ENCODE measurements around the gene DGKB.

The DGKB gene

DNA sequence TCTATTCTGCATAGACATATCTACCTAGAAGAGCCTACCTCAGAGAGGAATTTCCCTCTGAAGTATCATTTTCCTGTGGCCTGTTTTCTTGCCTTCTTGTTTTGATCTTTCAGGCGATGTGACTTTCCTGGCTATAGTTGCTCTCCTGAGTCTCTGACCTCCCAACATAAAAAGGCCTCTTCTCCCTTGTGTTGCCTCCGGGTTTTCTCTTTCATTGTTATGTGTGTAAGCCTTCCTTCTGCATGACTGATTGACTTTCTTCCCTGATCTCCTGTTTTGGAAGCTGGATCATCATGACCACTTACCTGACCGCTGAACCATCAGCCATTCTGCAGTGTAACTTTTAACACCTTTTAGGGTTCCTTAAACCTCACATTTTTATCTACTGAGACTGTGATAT, 471.6 kb downstream of the DGKB start:
- Histone ChIP-seq H3K4me1 (ENCODE audit: low read length) (no peaks in the 10 kb centered on the region), H2AFZ (ENCODE audit: low read length) (no peak overlapping the region)

DNA sequence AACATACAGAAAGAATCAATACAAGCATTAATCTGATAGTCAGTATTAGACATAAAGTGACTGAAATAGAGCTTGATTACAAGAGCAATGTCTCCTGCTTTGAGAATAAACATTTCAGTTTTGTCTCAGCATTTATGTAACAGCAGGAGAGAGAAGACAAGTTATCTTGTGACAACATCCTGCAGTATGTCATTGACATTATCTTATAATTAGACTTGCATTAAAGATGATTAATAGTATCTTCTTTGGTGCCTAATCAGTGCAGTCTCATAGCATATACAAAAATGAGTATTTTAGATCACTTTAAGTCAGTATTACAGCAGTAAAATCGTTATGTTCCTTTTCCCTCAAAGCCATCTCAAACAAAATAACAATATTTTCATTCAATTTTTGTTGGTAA, 477.0 kb downstream of the DGKB start:
- H2AFZ ChIP-seq (ENCODE audit: low read length) = no peak overlapping the region
- no peaks in the 10 kb centered on the region for H3K79me2 ChIP-seq (ENCODE audit: low read length)
- H3K27me3 ChIP-seq (replicated peaks; ENCODE audit: insufficient read depth, low read length) = no peaks in the 10 kb centered on the region
- no peaks in the 10 kb centered on the region for H3K9me2 ChIP-seq (replicated peaks; ENCODE audit: insufficient read depth, low read length)
- no peaks in the 10 kb centered on the region for H3K4me1 ChIP-seq (ENCODE audit: low read length)
- no peak overlapping the region for H3K9ac ChIP-seq (ENCODE audit: low read length)
- H3K4me2 ChIP-seq (ENCODE audit: low read depth, low read length) = no peak overlapping the region
- H3K27ac ChIP-seq (ENCODE audit: low read length) = no peak overlapping the region
- H3F3A ChIP-seq (ENCODE audit: insufficient read depth, low read length) = no peaks in the 10 kb centered on the region
- H3K36me3 ChIP-seq (replicated peaks; ENCODE audit: insufficient read depth, low read length) = no peaks in the 10 kb centered on the region
- DNase-seq = no peak
- no peak for TF ChIP-seq EZH2 (optimal IDR thresholded peaks at IDR 0.05; ENCODE audit: low read depth, low read length)
- TF ChIP-seq, protein P1, sequence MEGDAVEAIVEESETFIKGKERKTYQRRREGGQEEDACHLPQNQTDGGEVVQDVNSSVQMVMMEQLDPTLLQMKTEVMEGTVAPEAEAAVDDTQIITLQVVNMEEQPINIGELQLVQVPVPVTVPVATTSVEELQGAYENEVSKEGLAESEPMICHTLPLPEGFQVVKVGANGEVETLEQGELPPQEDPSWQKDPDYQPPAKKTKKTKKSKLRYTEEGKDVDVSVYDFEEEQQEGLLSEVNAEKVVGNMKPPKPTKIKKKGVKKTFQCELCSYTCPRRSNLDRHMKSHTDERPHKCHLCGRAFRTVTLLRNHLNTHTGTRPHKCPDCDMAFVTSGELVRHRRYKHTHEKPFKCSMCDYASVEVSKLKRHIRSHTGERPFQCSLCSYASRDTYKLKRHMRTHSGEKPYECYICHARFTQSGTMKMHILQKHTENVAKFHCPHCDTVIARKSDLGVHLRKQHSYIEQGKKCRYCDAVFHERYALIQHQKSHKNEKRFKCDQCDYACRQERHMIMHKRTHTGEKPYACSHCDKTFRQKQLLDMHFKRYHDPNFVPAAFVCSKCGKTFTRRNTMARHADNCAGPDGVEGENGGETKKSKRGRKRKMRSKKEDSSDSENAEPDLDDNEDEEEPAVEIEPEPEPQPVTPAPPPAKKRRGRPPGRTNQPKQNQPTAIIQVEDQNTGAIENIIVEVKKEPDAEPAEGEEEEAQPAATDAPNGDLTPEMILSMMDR (IDR thresholded peaks at IDR 0.05; ENCODE audit: low read length) = no peak
- TF ChIP-seq EZH2phosphoT487 (IDR thresholded peaks at IDR 0.05; ENCODE audit: low read length) = no peak
- no peak overlapping the region for H3K4me3 ChIP-seq (ENCODE audit: low read length)
- H3K9me3 ChIP-seq (replicated peaks; ENCODE audit: insufficient read depth, low read length) = no peaks in the 10 kb centered on the region
- no peaks in the 10 kb centered on the region for H4K20me1 ChIP-seq (ENCODE audit: insufficient read depth, low read length)

More for the DNA sequence above, 471.6 kb downstream of the DGKB start:
- H3K9me2 ChIP-seq (replicated peaks; ENCODE audit: insufficient read depth, low read length) = no peaks in the 10 kb centered on the region
- no peaks in the 10 kb centered on the region for H3K27me3 ChIP-seq (replicated peaks; ENCODE audit: insufficient read depth, low read length)
- DNase-seq = no peak
- H3K79me2 ChIP-seq (ENCODE audit: low read length) = no peaks in the 10 kb centered on the region
- no peak overlapping the region for H3K9ac ChIP-seq (ENCODE audit: low read length)
- no peaks in the 10 kb centered on the region for H3F3A ChIP-seq (ENCODE audit: insufficient read depth, low read length)
- H3K27ac ChIP-seq (ENCODE audit: low read length) = no peak overlapping the region
- H3K9me3 ChIP-seq (replicated peaks; ENCODE audit: insufficient read depth, low read length) = no peaks in the 10 kb centered on the region
- H4K20me1 ChIP-seq (ENCODE audit: insufficient read depth, low read length) = no peaks in the 10 kb centered on the region
- no peaks in the 10 kb centered on the region for H3K36me3 ChIP-seq (replicated peaks; ENCODE audit: insufficient read depth, low read length)
- no peak overlapping the region for H3K4me3 ChIP-seq (ENCODE audit: low read length)
- no peak overlapping the region for H3K4me2 ChIP-seq (ENCODE audit: low read depth, low read length)
- TF ChIP-seq EZH2 (optimal IDR thresholded peaks at IDR 0.05; ENCODE audit: low read depth, low read length) = no peak
- TF ChIP-seq, protein P1 (IDR thresholded peaks at IDR 0.05; ENCODE audit: low read length) = no peak
- TF ChIP-seq EZH2phosphoT487 (IDR thresholded peaks at IDR 0.05; ENCODE audit: low read length) = no peak

DNA sequence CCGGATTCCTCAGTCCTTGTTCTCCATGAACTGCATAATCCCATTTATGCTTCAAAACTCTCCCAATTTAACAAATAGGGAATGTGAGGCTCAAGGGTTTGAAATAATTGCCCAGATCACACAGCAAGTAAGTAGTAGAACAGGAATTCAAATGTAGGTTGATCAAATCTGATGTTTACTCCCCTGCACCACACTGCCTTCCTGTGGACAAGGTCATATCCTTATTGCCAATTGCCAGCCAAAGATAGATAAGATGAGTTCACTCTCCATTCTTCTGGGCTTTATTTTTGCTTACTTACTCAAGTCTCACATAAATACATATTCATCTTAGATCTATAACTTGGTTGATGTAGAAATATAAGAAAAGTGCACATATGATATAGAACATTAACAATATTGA, 477.9 kb downstream of the DGKB start:
- TF ChIP-seq, protein P1 (IDR thresholded peaks at IDR 0.05; ENCODE audit: low read length) = no peak
- TF ChIP-seq EZH2phosphoT487 (IDR thresholded peaks at IDR 0.05; ENCODE audit: low read length) (no peak), EZH2 (optimal IDR thresholded peaks at IDR 0.05; ENCODE audit: low read depth, low read length) (no peak)
- H3K9ac ChIP-seq (ENCODE audit: low read length) = no peak overlapping the region
- H3K27me3 ChIP-seq (replicated peaks; ENCODE audit: insufficient read depth, low read length) = no peaks in the 10 kb centered on the region
- no peaks in the 10 kb centered on the region for H3K9me2 ChIP-seq (replicated peaks; ENCODE audit: insufficient read depth, low read length)
- no peak for DNase-seq
- H4K20me1 ChIP-seq (ENCODE audit: insufficient read depth, low read length) = no peaks in the 10 kb centered on the region
- no peaks in the 10 kb centered on the region for H3K79me2 ChIP-seq (ENCODE audit: low read length)
- no peak overlapping the region for H2AFZ ChIP-seq (ENCODE audit: low read length)
- H3K9me3 ChIP-seq (replicated peaks; ENCODE audit: insufficient read depth, low read length) = no peaks in the 10 kb centered on the region
- H3K27ac ChIP-seq (ENCODE audit: low read length) = no peak overlapping the region
- no peak overlapping the region for H3K4me2 ChIP-seq (ENCODE audit: low read depth, low read length)
- H3K36me3 ChIP-seq (replicated peaks; ENCODE audit: insufficient read depth, low read length) = no peaks in the 10 kb centered on the region
- H3K4me1 ChIP-seq (ENCODE audit: low read length) = no peaks in the 10 kb centered on the region
- no peak overlapping the region for H3K4me3 ChIP-seq (ENCODE audit: low read length)
- H3F3A ChIP-seq (ENCODE audit: insufficient read depth, low read length) = no peaks in the 10 kb centered on the region

Data from MM.1S (cell line).